Activated CD8-positive, alpha-beta memory T cell treated with anti-CD3 and anti-CD28 coated beads for 4 hours (primary cell): ENCODE measurements around the gene LRRC27.
"Not testable (repeated sequence)": the region's sequence is repeated elsewhere in the genome, so short reads cannot be mapped to it uniquely, and the experiment has no call there.

Source experiments
- DNase-seq, 2 donors: peaks; one replicate each; pipeline ENCODE4 v3.0.0-alpha.2; 2020; ENCODE audit warnings: low read depth in 2 of 2

LRRC27 gene

DNA sequence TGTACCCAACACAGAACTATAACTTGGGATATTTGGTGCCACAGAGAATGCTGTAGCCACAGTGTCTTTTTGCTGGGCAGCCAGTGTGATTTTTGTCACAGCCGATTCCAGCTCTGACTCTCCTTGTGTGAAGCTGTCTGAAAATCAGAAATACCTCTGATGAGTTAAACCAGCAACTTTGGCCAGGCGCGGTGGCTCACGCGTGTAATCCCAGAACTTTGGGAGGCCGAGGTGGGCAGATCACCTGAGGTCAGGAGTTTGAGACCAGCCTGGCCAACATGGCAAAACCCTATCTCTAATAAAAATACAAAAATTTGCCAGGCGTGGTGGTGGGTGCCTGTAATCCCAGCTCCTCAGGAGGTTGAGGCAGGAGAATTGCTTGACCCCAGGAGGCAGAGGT is 5.9 kb downstream of the LRRC27 start:
- DNase-seq, result not testable (repeated sequence)

DNA sequence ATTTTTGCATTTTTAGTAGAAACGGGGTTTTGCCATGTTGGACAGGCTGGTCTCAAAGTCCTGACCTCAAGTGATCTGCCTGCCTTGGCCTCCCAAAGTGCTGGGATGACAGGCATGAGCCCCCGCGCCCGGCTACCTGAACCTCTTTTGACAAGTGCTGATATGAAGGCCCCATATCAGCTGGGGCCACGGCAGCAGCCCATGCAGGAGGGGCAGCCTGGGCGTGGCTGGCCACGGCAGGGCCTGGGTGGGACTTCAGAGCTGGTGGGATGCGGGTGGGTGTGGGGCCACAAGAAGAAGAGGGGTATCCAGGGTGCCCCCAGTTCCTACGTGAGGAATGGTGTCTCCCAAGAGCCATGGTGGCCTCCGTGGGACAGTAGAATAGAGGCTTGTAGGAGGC is 6.9 kb downstream of the LRRC27 start:
- no peak for DNase-seq

DNA sequence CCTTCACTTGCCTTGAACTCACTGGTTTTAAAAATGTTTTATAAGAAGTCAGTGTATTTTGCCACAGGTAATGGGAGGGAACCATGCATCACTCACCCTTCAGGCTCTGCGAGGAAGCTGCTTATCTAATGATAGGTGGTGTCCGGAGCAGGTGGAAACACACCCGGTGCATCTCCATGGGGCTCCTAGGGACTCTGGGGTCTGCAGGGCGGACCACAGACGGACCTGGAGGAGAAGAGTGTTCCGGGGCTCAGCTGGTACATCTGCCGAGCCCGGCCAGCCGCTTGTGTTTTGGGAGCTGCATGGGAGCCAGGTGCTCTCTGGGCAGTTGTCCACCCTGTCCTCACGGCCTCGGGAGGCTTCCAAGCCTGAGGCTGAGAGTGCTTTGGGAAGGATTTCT is 7.3 kb downstream of the LRRC27 start:
- DNase-seq, result no peak

DNA sequence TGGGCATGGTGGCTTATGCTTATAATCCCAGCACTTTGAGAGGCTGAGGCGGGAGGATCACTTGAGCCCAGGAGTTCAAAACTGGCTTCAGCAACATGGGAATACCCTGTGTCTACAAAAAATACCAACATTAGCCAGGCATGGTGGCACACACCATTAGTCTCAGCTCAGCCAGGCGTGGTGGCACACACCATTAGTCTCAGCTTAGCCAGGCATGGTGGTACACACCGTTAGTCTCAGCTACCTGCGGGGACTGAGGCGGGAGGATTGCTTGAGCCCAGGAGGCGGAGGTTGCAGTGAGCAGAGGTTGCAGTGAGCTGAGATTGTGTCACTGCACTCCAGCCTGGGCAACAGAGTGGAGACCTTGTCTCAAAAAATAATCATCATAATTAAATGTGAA is 9.0 kb downstream of the LRRC27 start:
- no peak for DNase-seq

DNA sequence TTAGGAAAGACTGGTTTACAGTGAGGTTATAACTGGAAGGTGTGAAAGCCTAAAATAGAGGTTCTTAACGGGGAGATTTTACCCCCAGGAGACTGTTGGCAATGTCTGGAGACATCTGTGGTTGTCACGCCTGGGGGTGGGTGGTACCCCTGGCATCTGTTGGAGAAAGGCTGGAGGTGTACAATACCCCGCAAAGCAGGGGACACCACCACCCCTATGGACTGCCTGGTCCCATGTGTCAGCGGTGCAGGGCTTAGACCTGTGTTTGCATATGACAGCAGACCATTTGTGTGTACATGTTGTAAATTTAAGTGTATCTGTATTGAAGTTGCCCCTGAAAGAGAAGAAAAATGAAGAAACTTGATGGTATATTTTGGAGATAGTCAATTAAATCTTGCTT is 9.8 kb downstream of the LRRC27 start:
- DNase-seq, result no peak

DNA sequence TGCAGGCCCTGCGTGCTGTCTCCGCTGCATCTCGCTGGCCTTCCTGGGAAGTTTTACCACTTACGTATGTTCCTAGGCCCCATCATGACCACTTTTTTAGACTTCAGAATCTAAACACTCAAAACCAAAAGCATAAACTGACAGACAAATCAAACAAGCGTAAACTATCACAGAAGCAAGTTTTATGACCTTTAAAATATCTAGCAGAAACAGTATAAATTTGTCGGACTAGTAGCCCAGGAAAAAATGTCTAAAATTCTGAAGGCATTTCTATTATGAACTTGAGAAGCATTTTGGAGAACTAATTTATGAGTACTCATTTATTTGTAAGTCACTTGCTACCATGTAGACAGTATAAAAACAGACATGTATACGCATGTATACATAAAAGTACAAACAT is 10.6 kb downstream of the LRRC27 start:
- no peak for DNase-seq

DNA sequence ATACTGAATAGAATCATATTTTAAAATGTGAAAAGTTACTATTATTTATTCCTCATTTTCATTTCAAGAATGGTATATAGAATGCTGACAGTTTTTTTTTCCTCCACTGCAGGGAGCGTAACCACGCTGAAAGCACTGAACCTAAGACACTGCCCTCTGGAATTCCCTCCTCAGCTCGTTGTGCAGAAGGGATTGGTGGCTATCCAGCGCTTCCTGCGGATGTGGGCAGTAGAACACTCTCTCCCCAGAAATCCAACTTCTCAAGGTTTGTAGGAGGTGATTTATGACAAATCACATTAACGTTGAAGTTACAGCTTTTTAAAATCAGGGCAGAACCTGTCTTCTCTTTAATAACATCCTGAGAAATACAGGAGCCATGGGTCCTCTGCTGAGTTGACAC is 12.4 kb downstream of the LRRC27 start:
- DNase-seq, result no peak

DNA sequence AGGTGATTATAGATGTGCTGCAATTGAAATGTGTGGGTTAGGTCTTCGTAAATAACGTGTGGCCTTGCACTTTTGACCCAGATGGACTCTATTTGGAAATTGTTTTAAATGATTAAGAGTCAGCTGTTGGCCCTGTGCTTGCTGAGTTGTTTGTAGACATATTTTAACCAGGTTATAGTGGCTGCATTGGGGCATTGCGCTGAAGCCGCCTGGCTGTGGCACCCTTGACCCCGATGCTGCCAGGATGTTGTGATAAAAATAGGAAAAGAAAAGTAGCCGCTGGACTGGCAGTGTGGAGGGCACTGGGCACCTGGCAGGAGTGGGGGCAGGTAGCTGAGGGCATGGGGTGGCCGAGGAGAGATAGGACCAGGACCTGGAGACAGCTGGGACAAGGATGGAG is 13.4 kb downstream of the LRRC27 start:
- DNase-seq, result no peak

DNA sequence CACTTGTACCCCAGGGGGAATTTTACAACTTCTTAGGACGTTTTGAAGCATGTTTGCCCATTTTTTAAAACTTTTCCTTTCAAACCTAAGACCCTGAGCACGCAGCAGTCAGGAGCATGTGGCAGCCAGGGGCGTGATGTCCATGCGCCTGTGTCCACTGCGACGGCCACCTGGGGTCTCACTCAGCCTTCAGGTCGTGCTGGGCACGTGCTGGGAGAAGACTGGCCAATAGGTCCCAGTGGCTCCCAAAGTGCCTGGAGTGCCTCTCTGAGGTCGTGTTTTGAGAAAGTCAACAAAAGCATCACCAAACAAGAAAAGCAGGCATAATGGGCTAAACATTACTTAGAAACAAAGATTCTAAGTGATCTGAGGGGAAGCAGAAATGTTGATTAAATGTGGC is 14.8 kb downstream of the LRRC27 start:
- no peak for DNase-seq

DNA sequence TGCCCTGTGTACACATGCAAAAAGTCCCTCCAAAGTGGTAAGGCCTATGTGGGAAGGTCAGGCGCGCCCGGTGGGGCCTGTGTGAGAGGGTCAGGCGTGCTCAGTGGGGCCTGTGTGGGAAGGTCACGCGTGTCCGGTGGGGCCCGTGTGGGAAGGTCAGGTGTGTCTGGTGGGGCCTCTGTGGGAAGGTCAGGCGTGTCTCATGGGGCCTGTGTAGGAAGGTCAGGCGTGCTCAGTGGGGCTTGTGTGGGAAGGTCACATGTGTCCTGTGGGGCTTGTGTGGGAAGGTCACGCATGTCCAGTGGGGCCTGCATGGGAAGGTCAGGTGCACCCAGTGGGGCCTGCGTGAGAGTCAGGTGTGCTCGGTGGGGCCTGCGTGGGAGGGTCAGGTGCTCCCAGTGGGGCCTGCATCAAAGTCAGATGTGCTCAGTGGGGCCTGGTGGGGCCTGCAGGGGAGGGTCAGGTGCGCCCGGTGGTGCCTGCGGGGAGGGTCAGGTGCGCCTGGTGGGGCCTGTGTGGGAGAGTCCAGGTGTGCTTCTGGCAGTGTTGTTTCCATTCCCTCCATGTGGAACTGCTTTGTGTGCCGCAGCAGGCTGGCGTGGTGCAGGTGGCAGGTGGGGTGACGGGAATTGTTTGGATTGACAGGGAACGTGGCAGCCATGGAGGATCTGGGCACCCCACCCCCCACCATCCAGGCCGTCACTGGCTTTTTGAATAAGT is 15.4 kb downstream of the LRRC27 start:
- DNase-seq, result no peak

DNA sequence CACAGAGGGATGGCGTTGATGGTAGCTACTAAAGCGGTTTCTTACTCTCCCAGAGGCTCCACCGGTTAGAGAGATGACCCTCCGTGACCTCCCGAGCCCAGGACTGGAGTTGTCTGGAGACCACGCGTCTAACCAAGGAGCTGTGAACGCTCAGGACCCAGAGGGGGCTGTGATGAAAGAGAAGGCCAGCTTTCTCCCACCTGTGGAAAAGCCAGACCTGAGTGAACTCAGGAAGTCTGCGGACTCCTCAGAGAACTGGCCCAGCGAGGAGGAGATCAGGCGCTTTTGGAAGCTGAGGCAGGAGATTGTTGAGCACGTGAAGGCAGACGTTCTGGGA is 15.9 kb downstream of the LRRC27 start:
- DNase-seq, result no peak

DNA sequence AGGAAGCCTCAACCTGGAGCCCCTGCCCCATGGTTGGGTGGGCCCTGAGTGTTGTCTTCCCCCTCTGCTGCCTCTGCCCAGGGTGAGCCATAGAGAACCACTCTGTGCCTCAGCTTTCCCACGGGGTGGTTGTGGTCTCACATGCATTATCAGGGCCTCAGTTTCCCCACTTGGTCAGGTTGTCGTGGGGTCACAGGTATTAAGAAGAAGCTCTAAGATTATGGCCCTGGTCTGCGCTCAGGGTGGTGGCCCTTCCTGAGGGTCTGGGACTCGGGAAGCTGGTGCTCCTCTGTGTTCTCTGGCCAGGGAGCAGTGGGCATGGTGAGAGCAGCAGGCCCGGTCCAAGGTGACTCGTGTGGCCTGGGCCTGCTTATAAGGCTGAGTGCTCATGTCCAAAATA is 17.8 kb downstream of the LRRC27 start:
- no peak for DNase-seq

DNA sequence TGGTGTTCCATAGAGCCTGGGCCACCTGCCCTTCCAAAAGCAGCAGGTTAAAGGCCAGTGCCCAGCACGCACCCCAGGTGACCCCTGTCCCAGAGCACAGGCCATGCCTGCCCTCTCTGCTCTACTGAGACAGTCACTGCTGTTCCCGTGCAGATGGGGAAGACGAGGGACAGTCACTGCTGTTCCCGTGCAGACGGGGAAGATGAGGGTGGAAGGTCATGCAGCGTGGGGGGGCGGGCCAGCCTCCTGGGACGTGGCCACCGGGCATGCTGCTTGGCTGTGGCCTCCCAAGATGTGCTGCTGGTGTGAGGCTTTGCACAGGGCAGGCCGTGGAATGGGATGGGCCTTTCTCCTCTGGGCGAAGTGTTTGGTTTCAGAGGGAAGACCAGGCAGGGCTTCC is 18.4 kb downstream of the LRRC27 start:
- DNase-seq, result no peak

DNA sequence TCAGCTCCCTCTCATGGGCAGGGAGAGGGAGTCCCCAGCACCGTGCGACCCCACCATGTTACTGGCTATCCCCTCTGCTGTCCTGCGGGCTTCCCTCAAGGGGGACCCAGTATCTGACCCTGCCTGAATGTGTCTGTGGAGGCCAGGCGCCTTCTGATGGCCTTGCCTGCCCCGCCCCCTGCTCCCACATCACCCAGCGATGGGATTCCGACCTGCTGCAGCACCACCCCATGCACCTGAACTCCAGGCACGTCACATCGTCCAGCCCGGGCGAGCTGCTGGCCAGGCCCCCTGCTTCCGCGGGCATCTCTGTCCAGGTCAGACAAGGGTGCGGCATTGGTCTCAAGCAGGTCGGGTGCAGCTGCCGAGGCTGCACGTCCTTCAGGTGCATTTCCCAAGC is 19.0 kb downstream of the LRRC27 start:
- no peak for DNase-seq

DNA sequence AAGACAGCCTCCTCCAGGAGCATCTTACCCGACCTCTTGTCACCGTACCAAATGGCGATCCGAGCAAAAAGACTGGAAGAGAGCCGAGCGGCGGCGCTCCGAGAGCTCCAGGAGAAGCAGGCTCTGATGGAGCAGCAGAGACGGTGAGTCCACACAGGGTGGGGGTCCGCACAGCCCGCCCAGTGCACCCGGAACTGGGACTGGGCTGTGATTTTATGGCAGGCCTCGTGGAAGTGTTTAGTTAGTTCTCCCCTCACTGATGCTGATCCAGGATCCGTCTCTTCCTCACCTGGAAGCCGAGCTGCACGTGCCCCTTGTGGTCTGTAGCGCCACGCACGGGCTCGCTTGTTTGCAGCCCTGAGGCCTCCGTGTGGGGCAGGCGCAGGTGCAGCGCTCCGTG is 19.6 kb downstream of the LRRC27 start:
- DNase-seq, result no peak

DNA sequence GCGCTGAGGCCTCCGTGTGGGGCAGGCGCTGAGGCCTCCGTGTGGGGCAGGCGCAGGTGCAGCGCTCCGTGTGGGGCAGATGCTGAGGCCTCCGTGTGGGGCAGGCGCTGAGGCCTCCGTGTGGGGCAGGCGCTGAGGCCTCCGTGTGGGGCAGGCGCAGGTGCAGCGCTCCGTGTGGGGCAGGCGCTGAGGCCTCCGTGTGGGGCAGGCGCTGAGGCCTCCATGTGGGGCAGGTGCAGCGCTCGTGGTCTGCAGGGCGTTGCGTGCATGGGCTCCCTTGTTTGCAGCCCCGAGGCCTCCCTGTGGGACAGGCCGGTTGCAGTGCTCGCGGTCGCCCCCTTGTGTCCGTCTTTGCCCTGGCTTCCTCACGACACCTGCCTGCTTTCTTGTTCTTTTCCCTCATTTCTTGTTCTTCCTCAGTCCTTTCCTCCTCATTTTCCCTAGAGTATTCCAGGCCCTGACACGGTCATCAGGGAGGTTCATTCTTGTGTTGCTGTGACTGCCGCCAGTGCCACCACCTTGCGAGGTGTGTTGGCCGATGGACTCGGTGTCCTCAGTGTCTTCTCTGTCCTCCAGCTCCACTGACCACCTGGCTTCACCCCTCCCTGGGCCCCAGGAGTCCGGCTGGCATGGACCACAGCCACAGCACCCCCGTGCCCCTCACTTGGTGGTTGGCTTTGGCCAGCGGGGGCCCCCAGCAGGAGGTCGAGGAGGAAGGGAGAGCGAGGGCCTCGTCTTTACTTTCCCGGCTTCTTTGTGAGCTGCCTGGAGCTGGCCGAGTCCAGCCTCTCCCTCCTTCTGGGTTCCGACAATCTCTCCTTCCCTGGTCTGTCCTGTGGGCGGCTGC is 20.7 kb downstream of the LRRC27 start:
- DNase-seq, result peak in 1 of 2 donors; percentile 53

DNA sequence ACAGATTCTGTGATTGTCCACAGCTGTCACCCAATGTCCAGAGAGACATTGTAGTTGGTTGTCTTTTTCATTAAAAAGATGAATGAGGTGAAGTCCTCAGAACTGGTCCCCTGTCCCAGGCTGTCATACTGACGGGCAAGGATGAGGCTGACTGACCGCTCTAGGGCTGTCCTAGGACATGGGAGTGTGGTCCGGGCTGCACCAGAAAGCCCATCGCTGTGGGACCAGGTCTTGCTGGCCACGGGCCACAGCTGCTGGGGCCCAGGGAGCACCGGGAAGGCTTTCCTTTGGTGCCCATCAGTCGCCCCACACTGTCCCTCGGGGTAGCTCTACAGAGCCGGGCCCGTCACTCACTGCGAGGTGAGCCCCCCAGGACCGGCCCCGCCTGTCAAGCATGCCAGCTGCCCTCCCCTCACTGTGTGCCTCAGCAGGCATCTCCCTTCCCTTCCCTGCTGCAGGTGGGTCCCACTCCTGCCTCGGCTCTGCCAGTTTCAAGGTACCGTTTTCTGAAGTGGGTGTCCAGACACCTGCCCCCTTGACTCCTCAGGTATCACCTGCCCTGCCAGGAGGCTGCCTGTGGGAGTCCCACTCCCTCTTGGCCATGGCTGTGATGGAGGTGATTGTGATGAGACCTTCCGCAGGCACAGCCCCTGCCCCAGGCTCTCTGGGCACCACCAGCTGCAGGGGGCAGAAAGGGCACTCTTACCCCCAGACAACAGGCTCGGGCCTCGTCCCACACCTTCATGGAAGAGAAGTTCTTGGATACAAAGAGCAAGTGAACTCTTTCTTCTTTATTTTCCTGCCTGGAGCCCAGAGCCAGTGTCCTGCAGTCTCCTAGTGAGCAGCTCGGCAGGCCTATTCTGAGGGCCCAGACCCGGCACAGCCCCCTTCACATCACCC is 21.7 kb downstream of the LRRC27 start:
- DNase-seq, result no peak

DNA sequence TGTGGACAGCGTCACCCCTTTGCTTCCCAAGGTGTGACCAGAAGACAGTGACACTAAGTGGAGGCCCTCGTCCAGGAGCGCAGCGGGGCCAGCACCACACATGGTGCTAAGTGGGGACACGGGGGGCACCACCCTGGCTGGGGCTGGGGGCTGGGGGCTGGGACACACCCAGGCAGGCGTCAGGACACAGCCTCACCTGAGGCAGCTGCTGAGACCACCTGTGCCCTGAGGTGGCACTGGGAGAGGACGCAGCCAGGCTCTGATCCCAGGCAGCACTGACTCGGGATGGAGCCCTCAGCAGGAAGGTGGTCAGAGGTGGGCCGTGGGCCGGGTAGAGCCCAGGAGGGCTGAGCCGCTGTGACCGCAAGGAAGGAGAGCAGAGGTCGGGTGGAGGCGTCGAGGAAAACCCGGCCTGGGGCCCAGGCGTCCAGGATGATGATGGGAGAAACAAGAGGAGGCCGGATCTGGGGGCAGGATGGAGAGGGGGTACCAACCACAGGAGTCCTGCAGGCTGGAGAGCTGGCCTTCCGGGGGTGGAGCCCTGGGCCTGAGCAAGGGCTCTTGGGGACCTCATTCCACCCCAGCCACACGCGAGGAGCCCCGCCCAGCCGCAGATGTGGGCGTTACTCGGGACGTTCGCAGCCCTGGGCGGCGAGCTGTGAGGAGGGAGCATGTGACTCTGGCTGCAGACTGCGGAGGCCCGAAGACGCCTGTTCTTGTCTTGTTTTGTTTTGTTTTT is 22.5 kb downstream of the LRRC27 start:
- DNase-seq, result no peak

DNA sequence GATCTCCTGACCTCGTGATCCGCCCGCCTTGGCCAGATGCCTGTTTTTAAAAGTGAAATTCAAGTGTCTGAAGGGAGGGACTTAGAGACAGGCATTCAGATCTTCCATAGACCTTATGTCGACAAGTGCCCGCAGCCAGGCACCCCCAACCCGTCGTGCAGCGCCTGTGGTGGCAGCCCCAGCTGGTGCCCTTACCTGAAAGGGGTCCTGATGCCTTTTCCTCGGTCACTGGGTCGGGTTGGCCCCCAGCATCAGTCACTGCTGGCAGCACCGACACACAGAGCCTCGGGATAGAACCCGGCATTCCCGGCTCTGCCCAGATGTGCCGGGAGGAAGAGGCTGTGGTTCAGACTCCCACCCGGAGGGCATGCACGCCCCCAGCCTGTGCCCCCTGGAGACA is 23.3 kb downstream of the LRRC27 start:
- no peak for DNase-seq

DNA sequence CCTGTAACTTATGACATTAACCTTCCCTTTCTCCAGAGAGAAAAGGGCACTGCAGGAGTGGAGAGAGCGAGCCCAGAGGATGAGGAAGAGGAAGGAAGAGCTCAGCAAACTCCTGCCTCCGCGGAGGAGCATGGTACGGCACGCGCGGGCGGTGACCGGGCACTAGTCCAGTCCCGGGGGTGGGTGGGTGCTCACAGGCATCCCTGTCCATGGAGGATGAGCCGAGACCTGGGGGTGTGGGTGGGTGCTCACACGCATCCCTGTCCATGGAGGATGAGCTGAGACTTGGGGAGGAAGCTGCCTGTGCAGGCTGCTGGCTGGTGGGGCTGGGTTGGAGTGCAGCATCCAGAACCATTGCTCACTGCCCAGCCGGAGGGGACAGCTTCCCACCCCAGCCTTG is 23.8 kb downstream of the LRRC27 start:
- DNase-seq, result no peak

DNA sequence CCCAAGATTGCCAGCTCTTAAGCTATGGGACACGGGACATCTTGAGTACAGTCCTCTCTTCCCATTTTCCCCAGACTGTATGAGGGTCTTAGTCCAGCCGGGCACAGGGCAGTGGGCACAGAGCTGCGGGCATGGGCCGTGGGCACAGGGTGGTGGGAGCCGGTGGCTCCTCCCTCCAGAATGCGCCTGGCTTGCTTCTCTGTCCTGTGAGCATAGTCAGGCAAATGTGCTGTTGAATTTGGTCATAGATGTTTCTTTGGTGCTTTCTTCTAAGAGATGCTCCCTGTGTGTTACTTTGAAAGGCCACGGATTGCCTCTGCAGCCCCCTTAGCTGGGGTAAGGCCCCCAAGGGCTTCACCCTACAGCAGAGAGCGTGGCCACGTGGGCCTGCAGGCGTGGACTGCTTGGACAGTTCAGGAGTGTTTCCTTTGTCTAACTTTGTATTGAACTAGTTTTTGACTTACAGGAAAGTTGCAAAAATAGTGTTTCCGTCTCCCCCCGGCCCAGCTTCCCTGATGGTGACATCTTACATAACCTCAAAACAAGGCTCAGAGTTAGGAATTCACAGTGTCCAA is 24.7 kb downstream of the LRRC27 start:
- no peak for DNase-seq
